ENCODE measurements around the gene KAZN. TPM values are rescaled to one million over a fixed set of nuclear protein-coding genes. Genes with fewer than 3 reads are reported as not detected.

The KAZN gene
- total RNA-seq, 1 donor from 2014 or later = 9.4 TPM

GRCh38 chr1:15137809-15138208 lies 539.3 kb downstream of the KAZN start:
- H3K27me3 ChIP-seq (ENCODE audit: insufficient read depth, low read length) = peaks cover 2% of the 10 kb centered on the region
- H3K4me1 ChIP-seq (ENCODE audit: insufficient read depth, low read length) = no peaks in the 10 kb centered on the region
- TF ChIP-seq EZH2 (IDR thresholded peaks at IDR 0.05; ENCODE audit: insufficient read depth, low read length) = no peak
- no peak for TF ChIP-seq CTCF (IDR thresholded peaks at IDR 0.05; ENCODE audit: insufficient read depth, low read depth, low read length)
- H3K4me2 ChIP-seq (ENCODE audit: low read length) = no peak overlapping the region
- Mint-ChIP-seq H3K4me3 (ENCODE audit: unreplicated experiment) (no peak overlapping the region), H3K36me3 (ENCODE audit: low read depth, unreplicated experiment) (no peaks in the 10 kb centered on the region), H3K4me1 (ENCODE audit: low read depth, unreplicated experiment) (peaks cover 8% of the 10 kb centered on the region), H3K27ac (ENCODE audit: unreplicated experiment) (no peak overlapping the region), H3K27me3 (ENCODE audit: low read depth, unreplicated experiment) (peaks cover 20% of the 10 kb centered on the region), H3K9me3 (ENCODE audit: unreplicated experiment) (peaks cover 6% of the 10 kb centered on the region)
- no peak for DNase-seq (ENCODE audit: low read depth)
- no peaks in the 10 kb centered on the region for H3K36me3 ChIP-seq (ENCODE audit: insufficient read depth, low read length)
- H3K9ac ChIP-seq (ENCODE audit: low read length) = no peak overlapping the region
- no peak for FAIRE-seq
- no peaks in the 10 kb centered on the region for H3K9me3 ChIP-seq (ENCODE audit: insufficient read depth, low read depth, low read length)
- H3K79me2 ChIP-seq (ENCODE audit: insufficient read depth, low read length) = no peaks in the 10 kb centered on the region
- no peak overlapping the region for H3K4me3 ChIP-seq (ENCODE audit: insufficient read depth, low read depth, low read length)
- no peaks in the 10 kb centered on the region for H4K20me1 ChIP-seq (ENCODE audit: insufficient read depth, low read length)
- no peak overlapping the region for H2AFZ ChIP-seq (ENCODE audit: low read depth, low read length)
- H3K27ac ChIP-seq (ENCODE audit: low read depth, low read length) = no peak overlapping the region

GRCh38 chr1:15139654-15140350 lies 541.3 kb downstream of the KAZN start:
- Histone ChIP-seq H3K27me3 (ENCODE audit: insufficient read depth, low read length) (peaks cover 2% of the 10 kb centered on the region), H3K4me2 (ENCODE audit: low read length) (peak overlapping the region; percentile 6), H3K4me1 (ENCODE audit: insufficient read depth, low read length) (no peaks in the 10 kb centered on the region), H3K27ac (ENCODE audit: low read depth, low read length) (no peak overlapping the region), H3K9ac (ENCODE audit: low read length) (no peak overlapping the region), H3K9me3 (ENCODE audit: insufficient read depth, low read depth, low read length) (no peaks in the 10 kb centered on the region), H4K20me1 (ENCODE audit: insufficient read depth, low read length) (no peaks in the 10 kb centered on the region), H3K4me3 (ENCODE audit: insufficient read depth, low read depth, low read length) (no peak overlapping the region), H3K79me2 (ENCODE audit: insufficient read depth, low read length) (no peaks in the 10 kb centered on the region), H3K36me3 (ENCODE audit: insufficient read depth, low read length) (no peaks in the 10 kb centered on the region), H2AFZ (ENCODE audit: low read depth, low read length) (no peak overlapping the region)
- Mint-ChIP-seq H3K4me3 (ENCODE audit: unreplicated experiment) (no peak overlapping the region), H3K27me3 (ENCODE audit: low read depth, unreplicated experiment) (peaks cover 13% of the 10 kb centered on the region), H3K4me1 (ENCODE audit: low read depth, unreplicated experiment) (peaks cover 8% of the 10 kb centered on the region), H3K36me3 (ENCODE audit: low read depth, unreplicated experiment) (no peaks in the 10 kb centered on the region), H3K27ac (ENCODE audit: unreplicated experiment) (no peak overlapping the region), H3K9me3 (ENCODE audit: unreplicated experiment) (peaks cover 2% of the 10 kb centered on the region)
- peak; percentile 42 for DNase-seq (ENCODE audit: low read depth)
- TF ChIP-seq EZH2 (IDR thresholded peaks at IDR 0.05; ENCODE audit: insufficient read depth, low read length) = no peak
- no peak for FAIRE-seq

GRCh38 chr1:15141935-15142539 lies 543.6 kb downstream of the KAZN start:
- peaks cover 2% of the 10 kb centered on the region for H3K9me3 Mint-ChIP-seq (ENCODE audit: unreplicated experiment)
- H3K27ac ChIP-seq (ENCODE audit: low read depth, low read length) = no peak overlapping the region

More at GRCh38 chr1:15141935-15142539, 543.6 kb downstream of the KAZN start:
- no peaks in the 10 kb centered on the region for H3K4me1 ChIP-seq (ENCODE audit: insufficient read depth, low read length)
- Mint-ChIP-seq H3K36me3 (ENCODE audit: low read depth, unreplicated experiment) (peaks cover 2% of the 10 kb centered on the region), H3K27me3 (ENCODE audit: low read depth, unreplicated experiment) (peaks cover 21% of the 10 kb centered on the region), H3K4me1 (ENCODE audit: low read depth, unreplicated experiment) (peaks cover 9% of the 10 kb centered on the region), H3K4me3 (ENCODE audit: unreplicated experiment) (no peak overlapping the region), H3K27ac (ENCODE audit: unreplicated experiment) (no peak overlapping the region)
- H2AFZ ChIP-seq (ENCODE audit: low read depth, low read length) = no peak overlapping the region
- H3K9ac ChIP-seq (ENCODE audit: low read length) = no peak overlapping the region
- peak; percentile 17 for TF ChIP-seq CTCF (IDR thresholded peaks at IDR 0.05; ENCODE audit: insufficient read depth, low read depth, low read length)
- no peak for TF ChIP-seq EZH2 (IDR thresholded peaks at IDR 0.05; ENCODE audit: insufficient read depth, low read length)
- no peaks in the 10 kb centered on the region for H3K9me3 ChIP-seq (ENCODE audit: insufficient read depth, low read depth, low read length)
- H3K4me2 ChIP-seq (ENCODE audit: low read length) = peak overlapping the region; percentile 19
- H3K36me3 ChIP-seq (ENCODE audit: insufficient read depth, low read length) = no peaks in the 10 kb centered on the region
- no peak overlapping the region for H3K4me3 ChIP-seq (ENCODE audit: insufficient read depth, low read depth, low read length)
- H3K27me3 ChIP-seq (ENCODE audit: insufficient read depth, low read length) = peaks cover 3% of the 10 kb centered on the region
- H4K20me1 ChIP-seq (ENCODE audit: insufficient read depth, low read length) = no peaks in the 10 kb centered on the region
- no peaks in the 10 kb centered on the region for H3K79me2 ChIP-seq (ENCODE audit: insufficient read depth, low read length)
- FAIRE-seq (no peak), DNase-seq (ENCODE audit: low read depth) (peak; percentile 92)
